ENCODE data around the gene VRK1.

DNA sequence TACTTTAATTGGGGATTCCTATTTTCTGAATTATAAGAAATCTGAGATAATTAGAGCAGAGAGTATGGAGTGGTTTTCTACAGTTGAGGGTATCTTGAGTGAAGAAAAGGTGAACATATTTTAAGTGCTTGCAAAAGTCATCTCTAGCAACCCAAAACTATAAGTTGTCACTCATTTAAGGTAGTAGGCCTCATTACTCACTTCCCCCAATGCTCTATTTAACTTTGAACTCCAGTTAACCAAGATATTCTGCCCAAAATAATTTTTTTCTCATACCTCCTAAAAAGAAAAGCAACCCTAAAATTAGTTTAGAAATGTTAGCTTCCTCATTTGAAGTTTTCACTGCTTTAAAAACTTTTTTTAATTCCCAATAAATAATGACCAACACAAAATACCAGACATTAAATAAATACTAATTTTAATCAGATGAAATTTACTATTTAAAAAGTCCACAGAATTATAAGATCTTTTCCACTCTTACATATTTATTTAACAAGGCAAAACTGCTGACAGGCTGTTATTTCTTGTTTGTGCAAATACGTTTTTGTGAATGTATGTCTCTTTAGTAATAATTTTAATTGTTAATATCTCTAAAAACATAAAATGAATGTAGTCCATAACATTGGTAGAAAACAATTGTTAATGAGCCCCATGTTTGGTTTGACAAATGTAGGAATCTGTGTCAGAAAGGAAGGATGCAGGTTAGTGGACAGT is 47.8 kb downstream of the VRK1 start:
- TF ChIP-seq, protein P1, sequence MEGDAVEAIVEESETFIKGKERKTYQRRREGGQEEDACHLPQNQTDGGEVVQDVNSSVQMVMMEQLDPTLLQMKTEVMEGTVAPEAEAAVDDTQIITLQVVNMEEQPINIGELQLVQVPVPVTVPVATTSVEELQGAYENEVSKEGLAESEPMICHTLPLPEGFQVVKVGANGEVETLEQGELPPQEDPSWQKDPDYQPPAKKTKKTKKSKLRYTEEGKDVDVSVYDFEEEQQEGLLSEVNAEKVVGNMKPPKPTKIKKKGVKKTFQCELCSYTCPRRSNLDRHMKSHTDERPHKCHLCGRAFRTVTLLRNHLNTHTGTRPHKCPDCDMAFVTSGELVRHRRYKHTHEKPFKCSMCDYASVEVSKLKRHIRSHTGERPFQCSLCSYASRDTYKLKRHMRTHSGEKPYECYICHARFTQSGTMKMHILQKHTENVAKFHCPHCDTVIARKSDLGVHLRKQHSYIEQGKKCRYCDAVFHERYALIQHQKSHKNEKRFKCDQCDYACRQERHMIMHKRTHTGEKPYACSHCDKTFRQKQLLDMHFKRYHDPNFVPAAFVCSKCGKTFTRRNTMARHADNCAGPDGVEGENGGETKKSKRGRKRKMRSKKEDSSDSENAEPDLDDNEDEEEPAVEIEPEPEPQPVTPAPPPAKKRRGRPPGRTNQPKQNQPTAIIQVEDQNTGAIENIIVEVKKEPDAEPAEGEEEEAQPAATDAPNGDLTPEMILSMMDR (IDR thresholded peaks at IDR 0.05; ENCODE audit: borderline replicate concordance, extremely low read depth, low read length, poor library complexity, severe bottlenecking): no peak
- TF ChIP-seq EZH2 (IDR thresholded peaks at IDR 0.05; ENCODE audit: borderline replicate concordance, low read depth, low read length, severe bottlenecking): no peak

All from DND-41 (cell line).